ENCODE data around the gene TMCC3. TPM values are rescaled to one million over a fixed set of nuclear protein-coding genes. Genes with fewer than 3 reads are reported as not detected.
"Not testable (repeated sequence)": the region's sequence is repeated elsewhere in the genome, so short reads cannot be mapped to it uniquely, and the experiment has no call there.

The TMCC3 gene
- total RNA-seq, 1 donor from 2014 or later, result 24.2 TPM

DNA sequence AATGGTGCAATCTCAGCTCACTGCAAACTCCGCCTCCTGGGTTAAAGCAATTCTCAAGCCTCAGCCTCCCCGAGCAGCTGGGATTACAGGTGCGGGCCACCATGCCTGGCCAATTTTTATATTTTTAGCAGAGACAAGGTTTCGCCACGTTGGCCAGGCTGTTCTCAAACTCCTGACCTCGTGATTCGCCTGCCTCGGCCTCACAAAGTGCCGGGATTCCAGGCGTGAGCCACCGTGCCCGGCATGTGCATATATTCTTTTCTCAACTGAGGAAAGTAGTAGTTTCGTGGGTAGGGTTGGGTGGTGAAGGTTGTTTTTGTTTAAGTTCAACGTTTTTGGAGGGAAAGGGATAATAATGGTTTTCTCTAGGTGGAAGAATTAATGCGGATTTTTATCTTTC is 96.5 kb downstream of the TMCC3 start:
- intact Hi-C loops (cut with micrococcal nuclease), result no loop called here
- POLR2A ChIA-PET, result interaction anchor here (0.6 kb wide), 1 partner anchor 47 kb away, joined by 3 read pairs; no protein-coding TSS in a partner anchor

DNA sequence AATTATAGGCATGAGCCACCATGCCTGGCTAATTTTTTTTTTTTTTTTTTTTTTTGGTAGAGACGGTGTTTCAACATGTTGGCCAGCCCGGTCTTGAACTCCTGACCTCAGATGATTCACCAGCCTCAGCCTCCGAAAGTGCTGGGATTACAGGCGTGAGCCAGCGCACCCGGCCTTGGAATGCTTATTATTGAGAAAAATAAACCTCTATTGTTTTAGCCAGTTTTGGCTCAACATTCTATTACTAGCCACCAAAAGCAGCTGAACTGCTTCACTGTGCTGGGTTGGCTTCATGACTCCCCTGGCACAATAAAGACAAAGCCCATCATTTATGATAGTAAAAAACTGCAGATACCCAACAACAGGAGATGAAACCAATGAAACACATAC is 97.2 kb downstream of the TMCC3 start:
- Mint-ChIP-seq H3K4me1 (no peaks in the 10 kb centered on the region), H3K27me3 (peaks cover 4% of the 10 kb centered on the region), H3K36me3 (ENCODE audit: low read depth) (no peaks in the 10 kb centered on the region), H3K4me3 (no peak overlapping the region), H3K27ac (no peak overlapping the region), H3K9me3 (peaks cover 3% of the 10 kb centered on the region)
- CTCF ChIA-PET, result no interaction called here
- ATAC-seq (ENCODE audit: low read depth), result no peak
- POLR2A ChIA-PET, result no interaction called here
- intact Hi-C loops (cut with micrococcal nuclease), result no loop called here
- TF ChIP-seq, protein P1, sequence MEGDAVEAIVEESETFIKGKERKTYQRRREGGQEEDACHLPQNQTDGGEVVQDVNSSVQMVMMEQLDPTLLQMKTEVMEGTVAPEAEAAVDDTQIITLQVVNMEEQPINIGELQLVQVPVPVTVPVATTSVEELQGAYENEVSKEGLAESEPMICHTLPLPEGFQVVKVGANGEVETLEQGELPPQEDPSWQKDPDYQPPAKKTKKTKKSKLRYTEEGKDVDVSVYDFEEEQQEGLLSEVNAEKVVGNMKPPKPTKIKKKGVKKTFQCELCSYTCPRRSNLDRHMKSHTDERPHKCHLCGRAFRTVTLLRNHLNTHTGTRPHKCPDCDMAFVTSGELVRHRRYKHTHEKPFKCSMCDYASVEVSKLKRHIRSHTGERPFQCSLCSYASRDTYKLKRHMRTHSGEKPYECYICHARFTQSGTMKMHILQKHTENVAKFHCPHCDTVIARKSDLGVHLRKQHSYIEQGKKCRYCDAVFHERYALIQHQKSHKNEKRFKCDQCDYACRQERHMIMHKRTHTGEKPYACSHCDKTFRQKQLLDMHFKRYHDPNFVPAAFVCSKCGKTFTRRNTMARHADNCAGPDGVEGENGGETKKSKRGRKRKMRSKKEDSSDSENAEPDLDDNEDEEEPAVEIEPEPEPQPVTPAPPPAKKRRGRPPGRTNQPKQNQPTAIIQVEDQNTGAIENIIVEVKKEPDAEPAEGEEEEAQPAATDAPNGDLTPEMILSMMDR (IDR thresholded peaks at IDR 0.05), result no peak
- DNase-seq, result no peak

More for the DNA sequence above, 96.5 kb downstream of the TMCC3 start:
- Mint-ChIP-seq H3K4me1 (no peaks in the 10 kb centered on the region), H3K36me3 (ENCODE audit: low read depth) (no peaks in the 10 kb centered on the region), H3K9me3 (peaks cover 2% of the 10 kb centered on the region), H3K27ac (no peak overlapping the region), H3K4me3 (no peak overlapping the region), H3K27me3 (peaks cover 4% of the 10 kb centered on the region)
- no peak for DNase-seq
- ATAC-seq (ENCODE audit: low read depth), result no peak
- TF ChIP-seq, protein P1 (IDR thresholded peaks at IDR 0.05), result no peak
- CTCF ChIA-PET, result no interaction called here

DNA sequence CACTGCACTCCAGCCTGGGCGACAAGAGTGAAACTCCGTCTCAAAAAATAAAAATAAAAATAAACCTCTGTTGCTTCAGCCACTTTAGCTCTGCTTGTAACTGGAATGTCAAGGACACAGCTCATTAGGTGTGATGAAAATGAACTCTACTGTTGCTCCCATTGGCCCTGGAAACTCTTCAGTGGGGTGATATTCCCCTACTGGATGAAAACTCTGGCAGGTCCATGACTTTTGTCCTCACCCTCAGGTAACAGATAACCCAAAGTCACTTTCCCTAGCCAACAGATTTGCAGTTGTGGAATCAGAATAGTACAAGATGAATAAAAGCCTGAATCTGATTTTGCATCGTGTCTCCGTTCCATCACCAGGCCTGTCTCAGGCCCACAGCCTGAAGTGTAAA is 98.5 kb downstream of the TMCC3 start:
- DNase-seq, result no peak
- H3K27ac Mint-ChIP-seq, result no peak overlapping the region
- H3K4me3 Mint-ChIP-seq, result no peak overlapping the region
- TF ChIP-seq, protein P1 (IDR thresholded peaks at IDR 0.05), result no peak
- peaks cover 5% of the 10 kb centered on the region for H3K36me3 Mint-ChIP-seq (ENCODE audit: low read depth)
- peaks cover 14% of the 10 kb centered on the region for H3K9me3 Mint-ChIP-seq
- ChIA-PET POLR2A (no interaction called here), CTCF (interaction anchor here (1.2 kb wide), 1 partner anchor 417 kb away, joined by 3 read pairs; no protein-coding TSS in a partner anchor)
- H3K27me3 Mint-ChIP-seq, result peaks cover 4% of the 10 kb centered on the region
- ATAC-seq (ENCODE audit: low read depth), result no peak
- intact Hi-C loops (cut with micrococcal nuclease), result no loop called here
- H3K4me1 Mint-ChIP-seq, result no peaks in the 10 kb centered on the region

DNA sequence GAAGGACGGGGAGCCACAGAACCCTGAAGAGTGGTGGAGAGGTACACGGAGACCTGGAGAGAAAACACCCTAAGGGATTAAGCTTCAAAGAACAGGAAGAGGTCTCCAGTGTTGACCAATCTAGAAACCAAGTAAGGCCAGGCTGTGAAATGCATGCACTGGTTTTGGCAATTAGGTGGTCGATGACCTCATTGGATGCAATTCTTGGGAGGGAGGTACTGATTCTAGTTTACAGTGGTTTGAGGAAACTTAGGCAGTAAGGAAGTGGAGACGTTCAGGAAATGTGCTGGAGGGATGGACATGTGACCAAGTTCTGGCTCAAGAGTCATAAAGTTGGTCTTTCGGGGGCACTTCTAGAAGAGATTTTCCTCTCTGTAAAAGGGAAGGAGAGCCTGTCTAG is 99.4 kb downstream of the TMCC3 start:
- CTCF ChIA-PET, result interaction anchor here (1.2 kb wide), 1 partner anchor 416 kb away, joined by 3 read pairs; no protein-coding TSS in a partner anchor
- ATAC-seq (ENCODE audit: low read depth), result no peak

DNA sequence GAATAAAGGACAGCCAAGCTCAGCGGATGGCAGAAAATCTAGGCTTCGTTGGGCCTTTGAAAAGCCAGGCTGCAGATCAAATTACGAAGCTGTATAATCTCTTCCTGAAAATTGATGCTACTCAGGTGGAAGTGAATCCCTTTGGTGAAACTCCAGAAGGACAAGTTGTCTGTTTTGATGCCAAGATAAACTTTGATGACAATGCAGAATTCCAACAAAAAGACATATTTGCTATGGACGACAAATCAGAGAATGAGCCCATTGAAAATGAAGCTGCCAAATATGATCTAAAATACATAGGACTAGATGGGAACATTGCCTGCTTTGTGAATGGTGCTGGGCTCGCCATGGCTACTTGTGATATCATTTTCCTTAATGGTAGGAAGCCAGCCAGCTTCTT is 101.5 kb downstream of the TMCC3 start:
- DNase-seq; H3K4me3 Mint-ChIP-seq; intact Hi-C loops (cut with micrococcal nuclease); CTCF ChIA-PET; H3K27me3 Mint-ChIP-seq; H3K27ac Mint-ChIP-seq; H3K4me1 Mint-ChIP-seq; ATAC-seq (ENCODE audit: low read depth): not testable (repeated sequence)
- POLR2A ChIA-PET, result interaction anchor here (0.9 kb wide), 1 partner anchor 976 kb away, joined by 4 read pairs; no protein-coding TSS in a partner anchor
- peaks cover 11% of the 10 kb centered on the region for H3K36me3 Mint-ChIP-seq (ENCODE audit: low read depth)
- H3K9me3 Mint-ChIP-seq, result peaks cover 26% of the 10 kb centered on the region

More for the DNA sequence above, 99.4 kb downstream of the TMCC3 start:
- Mint-ChIP-seq H3K4me1 (no peaks in the 10 kb centered on the region), H3K27me3 (peaks cover 4% of the 10 kb centered on the region), H3K27ac (no peak overlapping the region), H3K9me3 (peaks cover 20% of the 10 kb centered on the region), H3K36me3 (ENCODE audit: low read depth) (peaks cover 9% of the 10 kb centered on the region), H3K4me3 (no peak overlapping the region)
- POLR2A ChIA-PET, result no interaction called here
- TF ChIP-seq, protein P1 (IDR thresholded peaks at IDR 0.05), result no peak
- intact Hi-C loops (cut with micrococcal nuclease), result no loop called here
- no peak for DNase-seq
